Stimulated activated CD8-positive, alpha-beta memory T cell treated with anti-CD3 and anti-CD28 coated beads, Interleukin-4, amount 100 ng/mL, for 48 hours (primary cell): ENCODE results near the gene FBXL15.

Experiments
- DNase-seq: peaks from one replicate; pipeline ENCODE4 v3.0.0-alpha.2; 2020

Gene FBXL15

GRCh38 chr10:102398172-102399020 is 22.2 kb upstream of the FBXL15 start:
- no peak for DNase-seq

DNA sequence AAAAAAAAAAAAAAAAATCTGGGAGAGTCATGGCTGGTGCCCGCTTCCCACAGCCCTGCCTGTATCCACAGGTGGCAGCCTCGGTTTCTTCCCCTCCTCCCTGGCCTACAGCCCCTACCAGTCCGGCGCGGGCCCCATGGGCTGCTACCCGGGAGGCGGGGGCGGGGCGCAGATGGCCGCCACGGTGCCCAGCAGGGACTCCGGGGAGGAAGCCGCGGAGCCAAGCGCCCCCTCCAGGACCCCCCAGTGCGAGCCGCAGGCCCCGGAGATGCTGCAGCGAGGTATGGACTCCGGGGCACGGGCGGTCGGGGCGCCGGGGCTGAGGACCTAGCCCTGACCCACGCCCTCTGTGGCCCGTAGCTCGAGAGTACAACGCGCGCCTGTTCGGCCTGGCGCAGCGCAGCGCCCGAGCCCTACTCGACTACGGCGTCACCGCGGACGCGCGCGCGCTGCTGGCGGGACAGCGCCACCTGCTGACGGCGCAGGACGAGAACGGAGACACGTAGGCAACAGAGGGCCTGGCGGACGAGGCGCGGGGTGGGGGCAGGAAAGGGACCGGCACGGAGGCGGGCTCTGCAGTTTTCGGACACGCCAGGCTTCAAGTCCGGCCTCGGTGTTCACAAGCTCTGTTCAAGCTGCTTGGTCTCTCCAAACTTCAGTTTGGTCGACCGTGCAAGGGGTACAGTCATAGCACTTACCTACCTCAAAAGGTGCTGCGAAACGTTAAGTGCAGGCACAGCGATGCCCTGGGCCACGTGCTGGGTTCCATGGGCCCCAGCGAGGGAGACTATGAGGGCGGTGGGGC is 21.2 kb upstream of the FBXL15 start:
- DNase-seq, result peak; percentile 92

GRCh38 chr10:102400076-102400475 is 20.6 kb upstream of the FBXL15 start:
- no peak for DNase-seq

DNA sequence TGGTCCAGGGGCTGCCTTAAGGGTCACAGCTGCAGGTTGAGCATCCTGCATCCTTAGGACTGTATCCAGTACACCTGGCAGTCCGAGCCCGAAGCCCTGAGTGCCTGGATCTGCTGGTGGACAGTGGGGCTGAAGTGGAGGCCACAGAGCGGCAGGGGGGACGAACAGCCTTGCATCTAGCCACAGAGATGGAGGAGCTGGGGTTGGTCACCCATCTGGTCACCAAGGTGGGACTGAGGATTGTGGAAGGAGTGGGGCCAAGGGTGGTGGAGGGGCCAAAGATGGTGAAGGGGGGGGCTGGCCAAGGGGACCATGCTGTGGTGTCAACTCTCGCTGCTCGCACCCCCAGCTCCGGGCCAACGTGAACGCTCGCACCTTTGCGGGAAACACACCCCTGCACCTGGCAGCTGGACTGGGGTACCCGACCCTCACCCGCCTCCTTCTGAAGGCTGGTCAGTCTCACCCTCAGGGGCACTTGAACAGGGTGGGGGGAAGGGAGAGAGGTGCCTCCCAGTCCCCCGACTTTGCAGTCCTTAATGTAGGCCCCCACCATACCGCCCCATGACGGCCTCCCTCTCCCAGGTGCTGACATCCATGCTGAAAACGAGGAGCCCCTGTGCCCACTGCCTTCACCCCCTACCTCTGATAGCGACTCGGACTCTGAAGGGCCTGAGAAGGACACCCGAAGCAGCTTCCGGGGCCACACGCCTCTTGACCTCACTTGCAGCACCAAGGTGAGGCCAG is 19.9 kb upstream of the FBXL15 start:
- no peak for DNase-seq

- no peak for DNase-seq
Measured at GRCh38 chr10:102401342-102401654, 19.3 kb upstream of the FBXL15 start.

GRCh38 chr10:102401735-102402511 is 18.7 kb upstream of the FBXL15 start:
- DNase-seq, result no peak

- DNase-seq, result no peak
Measured at GRCh38 chr10:102402512-102402896, 18.1 kb upstream of the FBXL15 start.

- no peak for DNase-seq
Measured at GRCh38 chr10:102403115-102403514, 17.5 kb upstream of the FBXL15 start.

- DNase-seq, result no peak
Measured at GRCh38 chr10:102404361-102405107, 16.1 kb upstream of the FBXL15 start.

DNA sequence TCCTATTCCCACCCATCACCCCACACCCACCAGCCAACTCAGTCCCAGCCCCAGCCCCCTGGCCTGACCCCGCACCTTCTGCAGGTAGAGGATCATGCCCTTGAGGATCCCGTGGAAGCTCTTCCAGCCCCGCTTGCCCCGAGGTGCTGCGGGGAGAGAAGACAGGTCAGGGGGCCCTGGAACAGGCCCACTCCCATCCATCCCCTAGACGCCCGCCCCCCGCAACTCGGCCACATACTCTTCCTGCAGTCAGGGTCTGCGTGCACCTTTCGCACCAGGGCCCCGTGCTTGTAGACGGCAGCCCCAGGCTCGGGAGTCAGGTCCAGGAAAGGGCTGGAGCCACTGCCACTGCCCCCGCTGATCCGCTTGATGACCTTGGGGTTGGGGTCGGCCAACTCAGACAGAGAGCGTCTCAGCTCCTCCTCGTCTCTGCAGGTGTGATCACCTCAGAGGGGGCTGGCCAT is 15.5 kb upstream of the FBXL15 start:
- DNase-seq, result no peak

DNA sequence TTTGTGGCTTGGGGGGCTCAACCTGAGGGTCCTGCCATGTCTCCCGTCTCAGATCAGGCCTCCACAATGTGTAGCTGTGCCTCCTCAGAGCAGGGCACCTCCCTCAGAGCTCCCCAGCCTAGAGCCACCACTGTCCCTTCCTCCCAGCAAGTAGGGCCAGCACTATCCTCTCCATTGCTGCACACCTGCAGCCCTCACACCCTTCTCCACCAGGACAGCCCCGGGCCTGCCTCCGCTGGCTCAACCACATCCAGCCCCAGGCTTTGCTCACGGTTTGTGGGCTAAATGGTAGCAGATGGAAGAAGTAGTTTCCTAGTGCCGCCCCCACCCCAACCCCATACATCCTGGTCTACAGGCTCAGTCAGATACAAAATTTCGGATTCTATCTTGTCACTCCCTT is 15.0 kb upstream of the FBXL15 start:
- DNase-seq, result no peak

GRCh38 chr10:102406815-102407214 is 13.8 kb upstream of the FBXL15 start:
- DNase-seq, result no peak

DNA sequence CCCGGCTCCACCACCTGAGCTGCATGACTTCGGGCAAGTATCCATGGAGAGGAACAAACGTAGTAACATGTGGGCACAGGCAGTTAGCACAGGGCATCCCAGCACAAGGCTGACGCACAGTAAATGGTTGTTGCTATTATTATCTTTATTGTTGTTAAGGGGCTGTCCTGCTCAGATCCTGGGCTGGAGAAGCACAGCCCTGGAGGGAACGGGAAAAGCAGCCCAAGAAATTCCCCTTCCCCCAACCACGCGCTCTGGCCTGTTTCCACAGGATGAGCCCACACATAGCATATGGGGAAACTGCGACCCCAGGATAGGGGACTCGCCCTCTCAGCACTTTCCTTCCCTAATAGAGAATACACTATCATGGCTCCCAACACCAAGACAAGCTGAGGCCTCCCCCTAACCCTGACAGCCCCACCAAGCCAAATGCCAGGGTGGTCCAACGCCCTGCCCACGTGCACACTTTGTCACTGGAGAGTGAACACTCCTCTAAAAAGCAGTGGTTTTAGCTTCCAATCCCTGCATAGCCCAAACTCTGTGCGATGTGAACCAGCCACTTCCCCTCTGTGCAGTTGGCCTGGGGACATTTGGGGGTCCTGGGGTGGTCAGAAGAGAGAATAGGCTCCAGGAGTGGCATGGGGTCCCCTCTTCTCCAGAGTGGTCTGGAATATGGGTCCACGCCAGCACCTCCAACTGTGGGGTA is 13.1 kb upstream of the FBXL15 start:
- no peak for DNase-seq

GRCh38 chr10:102408131-102408727 is 12.4 kb upstream of the FBXL15 start:
- DNase-seq, result no peak

DNA sequence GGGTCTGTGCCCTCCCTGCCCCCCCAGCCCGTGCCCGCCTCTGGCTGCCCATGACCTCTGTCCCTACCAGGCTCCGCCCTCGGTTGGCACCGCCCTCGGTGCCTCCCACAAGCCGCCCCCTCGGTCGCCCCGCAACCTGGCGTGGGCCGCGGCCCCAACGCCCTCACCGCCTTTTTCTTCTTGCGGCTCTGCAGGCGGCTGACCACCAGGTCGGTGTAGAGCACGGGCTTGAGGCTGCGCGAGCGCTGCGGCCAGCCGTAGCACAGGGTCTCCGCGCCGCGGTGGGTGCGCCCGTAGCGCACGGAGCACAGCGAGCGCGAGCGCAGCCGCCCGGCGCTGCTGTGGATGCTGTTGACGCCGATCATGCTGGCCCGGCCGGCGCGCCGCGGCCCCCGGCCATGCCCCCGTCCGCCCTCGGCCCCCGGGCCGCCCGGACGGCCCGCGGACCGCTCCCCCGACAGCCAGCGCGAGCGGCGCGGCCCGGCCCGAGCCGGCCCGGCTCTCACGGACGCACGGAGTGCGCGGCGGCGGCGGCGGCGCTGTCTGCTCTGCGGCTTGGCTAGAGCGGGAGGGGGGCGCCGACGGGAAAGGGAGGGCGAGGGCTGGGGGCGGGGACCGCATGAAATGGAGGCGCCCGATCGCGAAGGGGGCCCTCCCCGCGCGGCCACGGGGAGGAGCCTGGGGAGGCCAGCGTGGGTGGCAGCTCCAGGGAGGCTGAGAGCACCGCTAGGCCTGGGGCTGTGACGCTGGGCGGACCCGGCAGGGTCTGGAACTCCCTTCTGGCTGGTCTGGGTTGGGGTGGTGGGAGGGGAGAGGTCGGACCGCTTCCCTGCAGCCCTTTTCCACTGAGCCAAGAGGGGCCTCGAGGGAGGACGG is 11.7 kb upstream of the FBXL15 start:
- DNase-seq, result peak; percentile 86

DNA sequence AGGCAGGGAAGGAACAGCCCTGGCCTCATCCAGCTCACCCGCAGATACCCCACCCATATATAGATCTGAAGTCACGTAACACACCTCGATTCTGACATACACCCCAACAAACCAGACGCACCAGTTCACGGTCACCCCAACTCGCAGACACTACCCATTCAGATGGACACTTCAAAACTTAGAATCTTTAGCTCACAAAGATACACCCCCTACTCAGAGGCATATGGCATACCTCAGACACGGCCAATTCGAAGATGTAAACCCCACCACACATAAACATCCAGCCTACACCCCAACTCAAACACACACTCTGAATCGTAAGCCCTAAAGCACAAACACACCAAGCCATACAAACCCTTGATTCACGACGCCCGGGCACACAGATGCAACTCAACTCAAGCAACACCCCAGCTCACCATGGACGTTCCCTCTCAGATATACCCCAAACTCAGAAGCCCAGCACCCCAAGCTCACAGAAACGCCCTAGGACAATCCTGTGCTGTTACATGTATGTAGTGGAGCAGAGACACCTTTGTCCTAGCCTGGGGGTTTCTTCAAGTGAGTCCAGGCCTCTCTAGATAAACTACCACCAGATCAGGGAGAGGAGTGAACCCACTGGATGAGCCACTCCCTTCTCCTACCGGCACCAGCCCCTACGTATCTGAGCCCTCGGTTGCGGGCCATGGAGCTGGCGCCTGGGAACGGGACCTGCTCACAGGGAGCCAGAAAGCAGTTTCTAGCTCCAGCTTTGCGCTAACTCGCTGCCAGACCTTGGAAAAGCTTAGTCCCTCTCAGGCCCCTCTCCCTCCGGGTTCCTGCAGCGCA is 10.8 kb upstream of the FBXL15 start:
- no peak for DNase-seq

GRCh38 chr10:102410429-102411073 is 10.1 kb upstream of the FBXL15 start:
- peak; percentile 73 for DNase-seq
